Peyer's patch (tissue), 4 donors: ENCODE measurements around the gene DHRS2. TPM values are rescaled to one million over a fixed set of nuclear protein-coding genes. Genes with fewer than 3 reads are reported as not detected.

Experiments used
- DNase-seq, 3 donors: peaks; one replicate each; pipeline ENCODE4 v3.0.0-alpha.2; 2017 to 2019
- H3K27ac ChIP-seq, 4 donors: fragments of 200-600 bp; sonication (generic); one replicate each; pipeline ENCODE4 v1.5.1; 2016 to 2019
- H3K27me3 ChIP-seq, 2 donors: fragments of 200-600 bp; sonication (generic); one replicate each; pipeline ENCODE4 v1.5.1; 2019
- H3K36me3 ChIP-seq, 3 donors: fragments of 200-600 bp; sonication (generic); one replicate each; pipeline ENCODE4 v1.5.1; 2016 to 2019
- H3K4me1 ChIP-seq, 4 donors: fragments of 200-600 bp; sonication (generic); one replicate each; pipeline ENCODE4 v1.5.1; 2016 to 2019
- H3K4me3 ChIP-seq, 4 donors: fragments of 200-600 bp; sonication (generic); 1 replicate in 3 of 4; 2 replicates in 1 of 4; pipeline ENCODE4 v1.5.1; 2016 to 2019; ENCODE audit warnings: mild to moderate bottlenecking in 1 of 4
- H3K9me3 ChIP-seq, 4 donors: fragments of 200-600 bp; sonication (generic); one replicate each; pipeline ENCODE4 v1.5.1; 2016 to 2019; ENCODE audit warnings: mild to moderate bottlenecking in 1 of 4
- CTCF ChIP-seq, 6 experiments: fragments of 450-650 bp in 4 of 6; fragments of 200-600 bp in 2 of 6; sonication (generic) in 1 of 6; IDR thresholded peaks; one replicate each; pipeline ENCODE4 v1.5.1; 2017 to 2019; ENCODE audit warnings: antibody characterized with exemption in 6 of 6, mild to moderate bottlenecking in 3 of 6, moderate library complexity in 1 of 6
- POLR2A ChIP-seq, 2 donors: fragments of 450-650 bp; IDR thresholded peaks; one replicate each; pipeline ENCODE4 v1.5.1; 2017; ENCODE audit warnings: antibody characterized with exemption in 2 of 2, mild to moderate bottlenecking in 2 of 2, moderate library complexity in 2 of 2
- total RNA-seq, 4 donors: library from RNA; depleted of rRNA; stranded (reverse); fragments of >200 nt; gene quantifications; one replicate each; pipeline ENCODE4 v1.1.0, GENCODE V29; 2016

Gene DHRS2
- total RNA-seq, 4 donors from 2014 or later, result not detected

DNA sequence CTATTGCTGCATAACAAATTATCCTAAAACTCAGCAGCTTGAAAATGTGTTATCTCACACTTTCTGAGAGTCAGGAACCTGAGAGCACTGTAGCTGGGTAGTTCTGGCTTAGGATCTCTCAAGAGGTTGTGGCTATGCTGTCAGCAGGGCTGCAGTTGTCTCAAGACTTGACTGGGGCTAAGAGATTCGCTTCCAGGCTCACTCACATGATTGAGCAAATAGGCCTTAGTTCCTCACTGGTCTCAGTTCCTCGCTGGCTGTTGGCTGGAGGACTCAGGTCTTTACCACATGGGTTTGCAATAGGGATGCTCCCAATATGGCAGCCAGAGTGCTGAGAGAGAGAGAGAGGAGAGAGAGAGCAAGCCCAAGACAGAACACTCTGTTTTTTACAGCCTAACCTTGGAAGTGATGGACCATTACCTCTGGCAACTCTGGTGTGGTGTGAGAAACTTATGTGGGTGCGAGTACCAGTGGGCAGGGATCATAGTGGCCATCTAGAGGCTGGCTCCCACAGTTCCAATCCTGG, 15.9 kb upstream of the DHRS2 start:
- Histone ChIP-seq H3K27me3 (no peaks in the 10 kb centered on the region), H3K4me3 (no peak overlapping the region), H3K9me3 (no peaks in the 10 kb centered on the region), H3K4me1 (no peaks in the 10 kb centered on the region), H3K27ac (no peak overlapping the region), H3K36me3 (no peaks in the 10 kb centered on the region)
- no peak for DNase-seq
- TF ChIP-seq POLR2A (IDR thresholded peaks at IDR 0.05) (no peak), CTCF (IDR thresholded peaks at IDR 0.05) (no peak)

GRCh38 chr14:23621204-23621931, 14.8 kb upstream of the DHRS2 start:
- Histone ChIP-seq H3K36me3 (no peaks in the 10 kb centered on the region), H3K27me3 (no peaks in the 10 kb centered on the region), H3K4me3 (no peak overlapping the region), H3K27ac (no peak overlapping the region), H3K9me3 (no peaks in the 10 kb centered on the region), H3K4me1 (no peaks in the 10 kb centered on the region)
- TF ChIP-seq POLR2A (IDR thresholded peaks at IDR 0.05), result no peak
- TF ChIP-seq CTCF (IDR thresholded peaks at IDR 0.05), result no peak
- no peak for DNase-seq

GRCh38 chr14:23621932-23622730, 14.0 kb upstream of the DHRS2 start:
- no peak for TF ChIP-seq POLR2A (IDR thresholded peaks at IDR 0.05)
- TF ChIP-seq CTCF (IDR thresholded peaks at IDR 0.05), result no peak
- Histone ChIP-seq H3K9me3 (no peaks in the 10 kb centered on the region), H3K4me3 (no peak overlapping the region), H3K4me1 (no peaks in the 10 kb centered on the region), H3K27me3 (no peaks in the 10 kb centered on the region), H3K36me3 (no peaks in the 10 kb centered on the region), H3K27ac (no peak overlapping the region)
- DNase-seq, result no peak

GRCh38 chr14:23622990-23623389, 13.2 kb upstream of the DHRS2 start:
- Histone ChIP-seq H3K36me3 (no peaks in the 10 kb centered on the region), H3K27ac (no peak overlapping the region), H3K4me1 (no peaks in the 10 kb centered on the region), H3K9me3 (no peaks in the 10 kb centered on the region), H3K27me3 (no peaks in the 10 kb centered on the region), H3K4me3 (no peak overlapping the region)
- DNase-seq, result no peak
- TF ChIP-seq POLR2A (IDR thresholded peaks at IDR 0.05), result no peak

GRCh38 chr14:23623962-23624361, 12.2 kb upstream of the DHRS2 start:
- TF ChIP-seq CTCF (IDR thresholded peaks at IDR 0.05), result no peak
- no peak for TF ChIP-seq POLR2A (IDR thresholded peaks at IDR 0.05)
- no peaks in the 10 kb centered on the region for H3K36me3 ChIP-seq
- H3K27me3 ChIP-seq, result no peaks in the 10 kb centered on the region
- no peak overlapping the region for H3K4me3 ChIP-seq
- no peaks in the 10 kb centered on the region for H3K9me3 ChIP-seq
- no peak overlapping the region for H3K27ac ChIP-seq
- no peak for DNase-seq
- H3K4me1 ChIP-seq, result no peaks in the 10 kb centered on the region

DNA sequence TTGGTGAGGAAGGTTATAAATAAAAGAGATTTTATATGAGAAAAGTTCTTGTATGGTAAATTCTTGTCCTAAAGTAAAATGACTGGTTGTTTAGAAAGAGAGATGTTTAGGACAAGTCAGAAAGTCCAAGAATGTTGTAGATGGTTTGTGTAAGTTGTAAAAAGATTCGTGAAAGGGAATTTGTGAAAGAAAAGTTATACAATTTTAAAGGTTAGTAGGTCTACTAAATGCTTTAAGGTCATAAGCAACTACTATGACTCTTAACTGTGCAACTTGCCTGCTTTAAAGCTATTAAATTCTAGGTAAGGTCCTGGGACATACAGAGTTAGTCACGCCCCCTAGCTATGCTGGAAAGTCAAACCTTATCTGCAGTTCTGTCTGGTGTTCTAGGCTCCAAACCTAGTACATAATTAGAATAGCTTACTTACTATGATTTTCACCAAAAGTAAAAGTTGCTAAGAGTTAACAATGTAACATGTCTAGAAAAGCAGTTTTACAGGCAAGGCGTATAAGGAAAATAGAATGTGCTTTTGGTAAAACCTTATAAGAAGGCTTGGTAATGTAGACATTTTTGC, 11.2 kb upstream of the DHRS2 start:
- Histone ChIP-seq H3K4me1 (no peaks in the 10 kb centered on the region), H3K36me3 (no peaks in the 10 kb centered on the region), H3K27me3 (no peaks in the 10 kb centered on the region), H3K9me3 (no peaks in the 10 kb centered on the region), H3K4me3 (no peak overlapping the region), H3K27ac (no peak overlapping the region)
- no peak for DNase-seq
- no peak for TF ChIP-seq POLR2A (IDR thresholded peaks at IDR 0.05)
- no peak for TF ChIP-seq CTCF (IDR thresholded peaks at IDR 0.05)
